Central memory CD4-positive, alpha-beta T cell (primary cell): Measurements from ENCODE around the gene FOXL3.
A peak's percentile ranks its signal among the peaks of the same experiment; 100 is the strongest.
"Not testable (repeated sequence)": the region's sequence is repeated elsewhere in the genome, so short reads cannot be mapped to it uniquely, and the experiment has no call there.

Experiments
- DNase-seq: peaks from one replicate; pipeline ENCODE4 v3.0.0; 2022

The FOXL3 gene

GRCh38 chr7:255721-256361 is 34.1 kb upstream of the FOXL3 start:
- no peak for DNase-seq

GRCh38 chr7:256461-256940 is 33.5 kb upstream of the FOXL3 start:
- no peak for DNase-seq

- no peak for DNase-seq
These were observed 32.9 kb upstream of the FOXL3 start for GRCh38 chr7:256981-257646.

- no peak for DNase-seq
These were observed 32.4 kb upstream of the FOXL3 start for GRCh38 chr7:257647-257992.

- no peak for DNase-seq
These were observed 31.3 kb upstream of the FOXL3 start for GRCh38 chr7:258476-259190.

GRCh38 chr7:259191-259505 is 30.8 kb upstream of the FOXL3 start:
- DNase-seq, result no peak

GRCh38 chr7:259751-260405 is 30.1 kb upstream of the FOXL3 start:
- no peak for DNase-seq

GRCh38 chr7:260441-261281 is 29.3 kb upstream of the FOXL3 start:
- DNase-seq, result no peak

GRCh38 chr7:261341-262250 is 28.4 kb upstream of the FOXL3 start:
- DNase-seq, result no peak

GRCh38 chr7:262251-262572 is 27.8 kb upstream of the FOXL3 start:
- DNase-seq, result no peak

GRCh38 chr7:262631-263311 is 27.2 kb upstream of the FOXL3 start:
- not testable (repeated sequence) for DNase-seq

GRCh38 chr7:263483-264351 is 26.3 kb upstream of the FOXL3 start:
- peak; percentile 46 for DNase-seq

- DNase-seq, result no peak
These were observed 25.3 kb upstream of the FOXL3 start for GRCh38 chr7:264541-265191.

GRCh38 chr7:265192-265997 is 24.6 kb upstream of the FOXL3 start:
- DNase-seq, result no peak

- DNase-seq, result no peak
These were observed 23.7 kb upstream of the FOXL3 start for GRCh38 chr7:265998-266850.

GRCh38 chr7:266851-267840 is 22.8 kb upstream of the FOXL3 start:
- DNase-seq, result no peak
